Peyer's patch (tissue), 4 donors: ENCODE data around the gene FAM20C. TPM values are rescaled to one million over a fixed set of nuclear protein-coding genes. Genes with fewer than 3 reads are reported as not detected.

Source experiments
- DNase-seq, 3 donors: peaks; one replicate each; pipeline ENCODE4 v3.0.0-alpha.2; 2017 to 2019
- H3K27ac ChIP-seq, 4 donors: fragments of 200-600 bp; sonication (generic); one replicate each; pipeline ENCODE4 v1.5.1; 2016 to 2019
- H3K27me3 ChIP-seq, 2 donors: fragments of 200-600 bp; sonication (generic); one replicate each; pipeline ENCODE4 v1.5.1; 2019
- H3K36me3 ChIP-seq, 3 donors: fragments of 200-600 bp; sonication (generic); one replicate each; pipeline ENCODE4 v1.5.1; 2016 to 2019
- H3K4me1 ChIP-seq, 4 donors: fragments of 200-600 bp; sonication (generic); one replicate each; pipeline ENCODE4 v1.5.1; 2016 to 2019
- H3K4me3 ChIP-seq, 4 donors: fragments of 200-600 bp; sonication (generic); 1 replicate in 3 of 4; 2 replicates in 1 of 4; pipeline ENCODE4 v1.5.1; 2016 to 2019; ENCODE audit warnings: mild to moderate bottlenecking in 1 of 4
- H3K9me3 ChIP-seq, 4 donors: fragments of 200-600 bp; sonication (generic); one replicate each; pipeline ENCODE4 v1.5.1; 2016 to 2019; ENCODE audit warnings: mild to moderate bottlenecking in 1 of 4
- CTCF ChIP-seq, 6 experiments: fragments of 450-650 bp in 4 of 6; fragments of 200-600 bp in 2 of 6; sonication (generic) in 1 of 6; IDR thresholded peaks; one replicate each; pipeline ENCODE4 v1.5.1; 2017 to 2019; ENCODE audit warnings: antibody characterized with exemption in 6 of 6, mild to moderate bottlenecking in 3 of 6, moderate library complexity in 1 of 6
- POLR2A ChIP-seq, 2 donors: fragments of 450-650 bp; IDR thresholded peaks; one replicate each; pipeline ENCODE4 v1.5.1; 2017; ENCODE audit warnings: antibody characterized with exemption in 2 of 2, mild to moderate bottlenecking in 2 of 2, moderate library complexity in 2 of 2
- total RNA-seq, 4 donors: library from RNA; depleted of rRNA; stranded (reverse); fragments of >200 nt; gene quantifications; one replicate each; pipeline ENCODE4 v1.1.0, GENCODE V29; 2016

Gene FAM20C
- total RNA-seq, 4 donors from 2014 or later: 46.4 to 66.0 (median 53.8) TPM

- Histone ChIP-seq H3K27ac (no peak overlapping the region), H3K27me3 (no peaks in the 10 kb centered on the region), H3K4me3 (no peak overlapping the region), H3K36me3 (peaks cover 0 to 74% (median 0%) of the 10 kb centered on the region in 3 donors), H3K4me1 (no peaks in the 10 kb centered on the region), H3K9me3 (no peaks in the 10 kb centered on the region)
- no peak for DNase-seq
- no peak for TF ChIP-seq CTCF (IDR thresholded peaks at IDR 0.05)
- TF ChIP-seq POLR2A (IDR thresholded peaks at IDR 0.05): no peak
These were observed 56.5 kb downstream of the FAM20C start for GRCh38 chr7:248732-249435.

GRCh38 chr7:249989-250388 is 57.6 kb downstream of the FAM20C start:
- H3K27ac ChIP-seq: no peak overlapping the region
- no peak for DNase-seq
- no peaks in the 10 kb centered on the region for H3K27me3 ChIP-seq
- H3K9me3 ChIP-seq: no peaks in the 10 kb centered on the region
- H3K4me3 ChIP-seq: no peak overlapping the region
- H3K4me1 ChIP-seq: no peaks in the 10 kb centered on the region
- TF ChIP-seq CTCF (IDR thresholded peaks at IDR 0.05) (no peak), POLR2A (IDR thresholded peaks at IDR 0.05) (no peak)
- peaks cover 0 to 79% (median 0%) of the 10 kb centered on the region in 3 donors for H3K36me3 ChIP-seq

GRCh38 chr7:250523-250922 is 58.2 kb downstream of the FAM20C start:
- H3K27ac ChIP-seq: no peak overlapping the region
- no peak overlapping the region for H3K4me3 ChIP-seq
- DNase-seq: no peak
- peaks cover 0 to 80% (median 0%) of the 10 kb centered on the region in 3 donors for H3K36me3 ChIP-seq
- H3K4me1 ChIP-seq: no peaks in the 10 kb centered on the region
- TF ChIP-seq CTCF (IDR thresholded peaks at IDR 0.05) (no peak), POLR2A (IDR thresholded peaks at IDR 0.05) (no peak)
- no peaks in the 10 kb centered on the region for H3K9me3 ChIP-seq
- H3K27me3 ChIP-seq: no peaks in the 10 kb centered on the region

GRCh38 chr7:251005-251404 is 58.6 kb downstream of the FAM20C start:
- Histone ChIP-seq H3K9me3 (no peaks in the 10 kb centered on the region), H3K4me1 (no peaks in the 10 kb centered on the region), H3K36me3 (peaks cover 0 to 84% (median 0%) of the 10 kb centered on the region in 3 donors), H3K4me3 (no peak overlapping the region), H3K27me3 (no peaks in the 10 kb centered on the region), H3K27ac (no peak overlapping the region)
- no peak for DNase-seq
- TF ChIP-seq POLR2A (IDR thresholded peaks at IDR 0.05): no peak
- no peak for TF ChIP-seq CTCF (IDR thresholded peaks at IDR 0.05)

GRCh38 chr7:251446-252175 is 59.2 kb downstream of the FAM20C start:
- no peaks in the 10 kb centered on the region for H3K9me3 ChIP-seq
- H3K27me3 ChIP-seq: no peaks in the 10 kb centered on the region
- no peak overlapping the region for H3K4me3 ChIP-seq
- H3K27ac ChIP-seq: no peak overlapping the region
- peaks cover 0 to 84% (median 0%) of the 10 kb centered on the region in 3 donors for H3K36me3 ChIP-seq
- H3K4me1 ChIP-seq: no peaks in the 10 kb centered on the region
- TF ChIP-seq CTCF (IDR thresholded peaks at IDR 0.05) (no peak), POLR2A (IDR thresholded peaks at IDR 0.05) (no peak)
- no peak for DNase-seq
